ENCODE measurements around the gene ANXA5.

DNA sequence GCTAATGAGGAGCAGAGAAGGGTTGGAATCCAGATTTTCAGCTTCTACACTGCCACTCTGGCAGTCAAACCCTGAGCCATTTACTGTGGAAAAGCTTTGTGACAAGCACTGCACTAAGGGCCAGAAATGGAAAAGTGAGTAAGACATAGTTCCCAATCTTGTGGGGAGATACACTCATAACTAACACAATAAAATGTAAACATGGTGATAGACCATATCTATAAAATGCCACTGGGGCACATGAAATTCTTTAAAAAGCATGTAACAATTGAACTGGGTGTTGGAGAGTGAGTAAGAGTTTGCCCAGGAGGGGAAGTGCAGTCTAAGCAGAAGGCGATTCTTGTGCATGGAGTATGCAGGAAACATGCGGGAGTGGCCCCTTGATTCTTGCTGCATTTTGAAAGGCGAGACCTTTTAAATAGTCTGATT, 32.0 kb upstream of the ANXA5 start:
- TF ChIP-seq EZH2 (optimal IDR thresholded peaks at IDR 0.05; ENCODE audit: low read depth, low read length) (no peak), EZH2phosphoT487 (IDR thresholded peaks at IDR 0.05; ENCODE audit: low read length) (no peak)
- TF ChIP-seq, protein P1, sequence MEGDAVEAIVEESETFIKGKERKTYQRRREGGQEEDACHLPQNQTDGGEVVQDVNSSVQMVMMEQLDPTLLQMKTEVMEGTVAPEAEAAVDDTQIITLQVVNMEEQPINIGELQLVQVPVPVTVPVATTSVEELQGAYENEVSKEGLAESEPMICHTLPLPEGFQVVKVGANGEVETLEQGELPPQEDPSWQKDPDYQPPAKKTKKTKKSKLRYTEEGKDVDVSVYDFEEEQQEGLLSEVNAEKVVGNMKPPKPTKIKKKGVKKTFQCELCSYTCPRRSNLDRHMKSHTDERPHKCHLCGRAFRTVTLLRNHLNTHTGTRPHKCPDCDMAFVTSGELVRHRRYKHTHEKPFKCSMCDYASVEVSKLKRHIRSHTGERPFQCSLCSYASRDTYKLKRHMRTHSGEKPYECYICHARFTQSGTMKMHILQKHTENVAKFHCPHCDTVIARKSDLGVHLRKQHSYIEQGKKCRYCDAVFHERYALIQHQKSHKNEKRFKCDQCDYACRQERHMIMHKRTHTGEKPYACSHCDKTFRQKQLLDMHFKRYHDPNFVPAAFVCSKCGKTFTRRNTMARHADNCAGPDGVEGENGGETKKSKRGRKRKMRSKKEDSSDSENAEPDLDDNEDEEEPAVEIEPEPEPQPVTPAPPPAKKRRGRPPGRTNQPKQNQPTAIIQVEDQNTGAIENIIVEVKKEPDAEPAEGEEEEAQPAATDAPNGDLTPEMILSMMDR (IDR thresholded peaks at IDR 0.05; ENCODE audit: low read length), result no peak

All from MM.1S (cell line).